SW 1271 (cell line): ENCODE results near the gene MRC1.
A peak's percentile ranks its signal among the peaks of the same experiment; 100 is the strongest.
"Not testable (repeated sequence)": the region's sequence is repeated elsewhere in the genome, so short reads cannot be mapped to it uniquely, and the experiment has no call there.

Experiments used
- DNase-seq, 2 experiments: peaks; one replicate each; lab custom pipeline; 2025; lab: John Stamatoyannopoulos, UW

The MRC1 gene

DNA sequence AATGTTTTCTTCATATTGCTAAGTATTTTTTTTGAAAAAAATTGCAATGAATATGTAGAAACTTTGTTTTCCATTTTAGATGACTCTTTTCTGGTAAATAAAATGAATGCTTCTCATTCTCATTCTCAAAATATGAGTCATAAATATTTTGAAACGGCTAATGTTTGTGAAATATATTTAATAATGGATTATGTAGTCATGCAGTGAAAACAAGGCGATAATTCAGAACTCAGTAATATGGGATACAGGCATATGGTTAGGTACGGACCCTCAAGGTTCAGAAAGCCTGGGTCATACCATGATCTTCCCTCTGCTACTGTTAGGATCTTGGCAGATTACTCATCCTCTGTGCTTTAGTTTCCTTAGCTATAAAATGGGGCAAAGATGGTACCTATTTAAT lies 96.3 kb downstream of the MRC1 start:
- DNase-seq = no peak

DNA sequence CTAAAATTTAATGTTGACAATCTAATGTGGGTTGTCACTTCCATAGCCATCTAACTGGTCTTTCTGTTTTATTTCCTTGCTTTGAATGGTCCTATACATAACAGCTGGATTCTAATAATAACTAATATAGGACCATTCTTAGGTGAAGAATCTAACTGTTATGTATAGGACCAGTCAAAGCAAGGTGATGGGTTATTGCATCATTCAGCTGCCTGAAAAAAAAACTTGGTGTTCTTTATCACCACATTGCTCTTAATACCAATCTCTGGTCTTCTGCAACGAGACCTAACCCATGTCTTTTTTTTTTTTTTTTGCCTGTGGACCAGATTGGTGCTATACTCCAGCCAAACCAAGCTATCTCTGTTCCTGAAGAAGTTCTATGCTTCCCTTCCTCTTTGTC lies 96.9 kb downstream of the MRC1 start:
- DNase-seq = no peak

DNA sequence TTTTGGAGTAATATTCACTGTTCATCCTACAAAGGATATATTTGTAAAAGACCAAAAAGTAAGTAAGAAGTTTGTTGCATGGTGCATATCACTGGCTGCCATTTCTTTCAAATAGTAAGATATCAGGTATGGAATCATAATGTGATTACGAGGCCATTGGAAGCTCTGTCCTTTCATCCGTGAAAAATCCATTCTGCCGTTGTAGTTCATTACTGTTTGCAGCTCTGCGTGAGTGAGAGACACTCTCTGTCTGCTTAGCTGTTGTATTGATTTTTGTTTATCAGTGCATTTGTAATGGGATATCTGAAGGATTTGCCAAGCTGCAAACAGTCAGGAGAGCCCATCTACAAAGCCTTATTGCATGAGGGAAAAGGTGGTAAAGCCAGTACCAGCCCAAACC lies 98.5 kb downstream of the MRC1 start:
- no peak for DNase-seq

DNA sequence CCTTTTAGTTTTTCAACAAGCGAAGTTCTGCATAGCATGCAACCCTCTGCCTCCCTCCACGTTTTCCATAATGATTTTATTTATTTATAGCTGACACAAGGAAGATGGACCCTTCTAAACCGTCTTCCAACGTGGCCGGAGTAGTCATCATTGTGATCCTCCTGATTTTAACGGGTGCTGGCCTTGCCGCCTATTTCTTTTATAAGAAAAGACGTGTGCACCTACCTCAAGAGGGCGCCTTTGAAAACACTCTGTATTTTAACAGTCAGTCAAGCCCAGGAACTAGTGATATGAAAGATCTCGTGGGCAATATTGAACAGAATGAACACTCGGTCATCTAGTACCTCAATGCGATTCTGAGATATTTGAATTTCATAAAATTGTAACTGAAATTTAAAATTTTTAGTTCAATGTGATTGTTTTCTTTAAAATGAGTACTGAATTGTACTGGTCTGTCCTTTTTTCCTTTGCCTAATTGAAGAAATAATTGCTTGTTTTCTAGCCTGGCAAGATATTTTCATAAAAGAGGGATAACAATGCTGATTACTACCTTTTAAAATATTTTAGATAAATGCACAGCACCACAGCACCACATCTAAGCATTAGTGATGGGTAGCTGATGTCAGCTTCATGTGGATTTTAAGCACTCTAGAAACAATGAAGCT lies 101.1 kb downstream of the MRC1 start:
- DNase-seq = peak; percentile 1 to 47

DNA sequence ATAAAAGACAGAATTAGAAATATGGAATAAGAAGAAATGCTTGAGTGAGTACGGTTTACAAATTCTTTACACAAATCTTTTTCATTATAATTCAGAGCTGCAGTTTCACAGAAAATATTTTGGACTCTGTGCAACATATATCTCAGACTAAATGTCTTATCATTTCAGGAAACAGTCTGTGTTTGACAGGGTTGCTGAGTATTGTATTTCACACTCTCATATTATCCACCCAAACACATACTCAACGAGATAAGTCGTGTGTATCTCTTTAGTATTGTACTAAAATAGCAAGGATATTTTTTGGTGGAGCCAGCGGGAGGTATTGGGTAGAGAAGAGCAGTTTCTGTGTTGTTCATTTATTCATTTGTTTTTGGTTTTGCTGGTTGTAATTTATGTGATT lies 103.6 kb downstream of the MRC1 start:
- no peak for DNase-seq

DNA sequence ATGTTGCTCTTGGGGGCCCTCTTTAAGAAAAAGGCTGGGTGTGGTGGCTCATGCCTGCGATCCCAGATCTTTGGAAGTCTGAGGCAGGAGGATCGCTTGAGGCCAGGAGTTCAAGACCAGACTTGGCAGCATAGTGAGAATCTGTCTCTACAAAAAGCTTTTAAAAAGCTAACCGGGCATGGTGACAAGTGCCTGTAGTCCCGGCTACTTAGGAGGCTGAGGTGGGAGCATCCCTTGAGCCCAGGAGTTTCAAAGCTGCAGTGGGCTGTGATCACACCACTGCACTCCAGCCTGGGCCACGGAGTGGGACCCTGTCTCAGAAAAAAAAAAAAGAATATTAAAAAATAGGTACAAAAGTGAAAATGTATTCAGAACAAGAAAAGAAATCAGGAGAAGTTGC lies 104.5 kb downstream of the MRC1 start:
- no peak for DNase-seq

DNA sequence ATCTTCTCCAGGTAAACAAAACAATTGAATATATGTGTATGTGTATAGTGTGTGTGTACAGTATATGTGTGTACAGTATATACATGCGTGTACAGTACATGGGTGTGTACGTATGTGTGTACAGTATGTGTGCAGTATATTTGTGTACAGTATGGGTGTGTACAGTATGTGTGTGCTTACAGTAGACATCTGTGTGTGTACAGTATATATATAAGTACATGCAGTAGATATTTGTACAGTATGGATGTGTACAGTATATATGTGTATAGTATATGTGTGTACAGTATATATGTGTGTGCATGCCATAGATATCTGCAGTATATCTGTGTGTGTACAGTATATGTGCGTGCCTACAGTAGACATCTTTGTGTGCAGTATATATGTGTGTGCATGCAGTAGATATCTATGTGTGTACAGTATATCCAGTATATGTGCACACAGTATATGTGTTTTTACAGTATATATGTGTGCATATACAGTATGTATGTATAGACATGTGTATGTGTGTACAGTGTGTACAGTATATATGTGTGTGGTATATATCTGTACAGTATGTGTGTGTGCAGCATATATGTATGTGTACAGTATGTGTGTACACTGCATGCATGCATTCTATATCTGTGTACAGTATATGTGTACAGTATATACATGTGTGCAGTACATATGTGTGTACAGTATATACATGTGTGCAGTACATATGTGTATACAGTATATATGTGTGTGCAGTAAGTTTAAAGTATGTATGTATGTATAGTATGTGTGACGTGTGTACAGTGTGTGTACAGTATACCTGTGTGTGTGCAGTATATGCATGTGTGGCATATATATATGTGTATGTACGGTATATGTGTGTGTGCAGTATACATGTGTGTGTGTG lies 105.3 kb downstream of the MRC1 start:
- DNase-seq = no peak

DNA sequence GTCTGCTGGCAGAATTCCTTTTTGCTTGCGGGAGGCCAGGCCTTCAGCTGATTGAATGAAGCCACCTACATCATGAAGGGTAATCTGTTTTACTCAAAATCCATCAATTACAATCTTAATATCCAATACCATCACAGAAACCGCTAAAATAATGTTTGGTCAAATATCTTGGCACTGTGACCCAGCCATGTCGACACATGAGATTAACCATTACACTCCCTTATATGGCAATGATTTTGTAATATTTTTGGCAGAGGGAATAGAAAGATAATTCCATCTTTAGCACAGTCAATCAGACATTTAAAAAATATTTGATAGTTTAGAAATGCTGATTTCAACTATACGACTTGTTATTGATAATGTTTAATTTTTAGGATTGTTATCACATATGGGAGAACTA lies 106.0 kb downstream of the MRC1 start:
- DNase-seq = no peak

DNA sequence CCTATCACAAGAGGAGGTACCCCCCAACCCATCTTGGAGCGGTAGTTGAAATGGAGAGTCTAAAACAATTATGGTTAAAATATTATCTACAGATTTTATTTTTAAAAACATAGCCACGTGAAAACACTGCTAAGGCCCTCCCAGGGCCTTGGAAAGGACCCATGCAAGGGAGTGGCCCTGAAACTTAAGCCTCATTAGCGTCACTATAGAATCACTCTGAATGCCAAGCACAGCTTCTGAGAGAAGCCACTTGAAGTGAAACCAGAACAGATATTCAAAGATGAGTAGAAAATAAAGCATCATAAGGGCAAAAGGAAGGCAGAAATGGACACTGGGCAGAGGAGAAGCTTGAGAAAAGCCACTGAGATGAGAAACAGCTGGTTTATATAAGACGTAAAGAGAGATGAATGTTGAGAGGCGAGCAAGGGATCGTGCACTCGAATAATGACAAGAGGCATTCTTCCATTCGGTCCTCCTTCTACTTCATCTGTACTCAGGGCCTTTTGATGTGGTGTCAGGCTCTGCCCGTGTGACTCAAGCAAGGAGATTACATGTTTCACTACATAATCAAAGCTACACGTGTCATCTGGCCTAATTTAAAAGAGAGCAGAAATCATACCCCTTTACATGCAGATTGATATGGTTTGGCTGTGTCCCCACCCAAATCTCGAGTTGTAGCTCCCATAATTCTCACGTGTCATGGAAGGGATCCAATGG lies 109.2 kb downstream of the MRC1 start:
- no peak for DNase-seq

DNA sequence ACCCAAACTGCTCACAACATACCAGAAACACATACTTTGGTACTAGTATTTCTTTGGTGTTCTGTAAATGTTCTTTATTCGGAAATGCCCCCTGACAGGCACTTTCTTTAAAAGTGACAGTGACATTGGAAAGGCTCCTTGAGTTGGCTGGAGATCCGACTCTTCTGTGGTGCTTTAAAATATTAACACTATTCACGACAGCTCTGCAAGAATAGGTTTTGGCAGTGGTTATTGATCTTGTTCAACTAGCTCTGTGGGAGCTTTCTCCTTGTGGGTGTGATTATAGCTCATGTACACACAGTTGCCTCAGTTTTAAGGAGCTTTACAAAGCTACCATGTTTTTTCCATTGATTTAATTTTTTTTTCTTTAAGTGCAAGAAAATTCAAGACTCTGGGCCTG lies 112.2 kb downstream of the MRC1 start:
- DNase-seq = no peak

DNA sequence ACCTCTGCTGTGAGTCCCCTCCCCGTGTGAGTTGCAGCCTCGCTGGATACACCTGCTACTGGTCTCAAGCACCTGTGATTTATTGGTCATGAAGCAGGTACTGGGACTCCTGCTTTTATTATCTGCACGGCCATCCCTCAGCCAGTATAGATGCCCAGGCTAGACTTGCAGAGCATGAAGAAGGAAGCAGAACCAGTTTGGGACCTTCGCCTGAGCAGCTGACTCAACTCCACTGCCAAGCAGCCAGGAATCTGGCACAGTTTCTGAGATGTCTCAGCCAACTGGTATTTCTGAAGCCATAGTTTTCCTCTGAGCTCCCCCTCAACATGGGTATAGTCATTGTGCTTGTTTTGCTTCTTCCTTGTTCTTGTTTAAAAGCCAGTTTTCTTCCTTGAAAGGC lies 114.6 kb downstream of the MRC1 start:
- DNase-seq = peak; percentile 10 to 20

DNA sequence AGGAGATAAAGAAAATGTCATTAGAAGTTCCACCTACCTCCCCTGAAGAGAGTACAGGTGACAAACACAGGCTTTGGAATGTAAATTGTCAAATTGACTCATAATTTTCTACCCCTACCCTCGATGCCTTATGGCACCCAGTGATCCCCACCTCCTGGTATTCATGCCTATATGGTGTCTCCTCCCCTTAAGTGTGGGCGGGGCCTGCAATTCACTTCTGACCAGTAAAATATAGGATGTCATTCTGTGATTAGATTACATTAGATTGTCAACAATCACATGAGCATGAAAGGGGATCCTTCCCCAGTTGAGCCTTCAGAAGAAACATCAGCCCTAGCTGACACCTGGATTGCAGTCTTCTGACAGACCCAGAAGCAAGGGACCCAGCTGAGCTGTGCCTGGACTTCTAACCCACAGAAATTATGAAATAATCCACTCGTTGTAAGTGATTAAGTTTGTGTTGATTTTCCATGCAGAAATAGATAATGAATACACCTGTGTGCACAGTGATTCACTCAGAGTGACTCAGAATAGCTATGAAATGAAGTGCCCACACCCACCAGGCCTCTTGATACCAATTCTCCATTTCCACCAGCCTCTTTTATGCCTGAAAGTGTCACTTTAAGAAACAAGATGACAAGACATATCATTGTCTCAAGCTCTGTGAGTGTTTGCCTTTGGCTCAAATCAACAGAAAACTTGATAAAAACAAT lies 134.0 kb downstream of the MRC1 start:
- no peak for DNase-seq

DNA sequence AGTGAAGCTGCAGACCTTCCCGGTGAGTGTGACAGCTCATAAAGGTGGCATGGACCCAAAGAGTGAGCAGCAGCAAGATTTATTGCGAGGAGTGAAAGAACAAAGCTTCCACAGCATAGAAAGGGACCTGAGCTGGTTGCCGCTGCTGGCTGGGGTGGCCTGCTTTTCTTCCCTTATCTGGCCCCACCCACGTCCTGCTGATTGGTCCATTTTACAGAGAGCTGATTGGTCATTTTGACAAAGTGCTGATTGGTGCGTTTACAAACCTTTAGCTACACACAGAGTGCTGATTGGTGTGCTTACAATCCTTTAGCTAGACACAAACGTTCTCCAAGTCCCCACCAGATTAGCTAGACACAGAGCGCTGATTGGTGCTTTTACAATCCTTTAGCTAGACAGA lies 141.1 kb downstream of the MRC1 start:
- not testable (repeated sequence) for DNase-seq

DNA sequence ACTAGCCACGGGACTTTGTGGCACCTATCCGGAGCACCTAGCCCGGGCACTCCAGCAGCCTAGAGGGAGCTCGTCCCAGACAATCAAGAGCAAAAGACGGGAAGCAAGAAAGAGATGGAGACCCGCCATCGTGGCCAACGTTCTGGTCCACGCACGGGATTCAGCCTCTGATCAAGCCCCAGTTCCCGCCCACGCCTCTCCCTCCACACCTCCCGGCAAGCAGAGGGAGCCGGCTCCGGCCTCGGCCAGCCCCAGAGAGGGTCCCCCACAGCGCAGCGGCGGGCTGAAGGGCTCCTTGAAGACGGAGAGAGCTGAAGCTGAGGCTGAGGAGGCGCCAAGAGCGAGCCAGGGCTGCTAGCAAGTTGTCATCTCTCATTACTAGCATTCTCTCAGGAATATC lies 141.6 kb downstream of the MRC1 start:
- no peak for DNase-seq

DNA sequence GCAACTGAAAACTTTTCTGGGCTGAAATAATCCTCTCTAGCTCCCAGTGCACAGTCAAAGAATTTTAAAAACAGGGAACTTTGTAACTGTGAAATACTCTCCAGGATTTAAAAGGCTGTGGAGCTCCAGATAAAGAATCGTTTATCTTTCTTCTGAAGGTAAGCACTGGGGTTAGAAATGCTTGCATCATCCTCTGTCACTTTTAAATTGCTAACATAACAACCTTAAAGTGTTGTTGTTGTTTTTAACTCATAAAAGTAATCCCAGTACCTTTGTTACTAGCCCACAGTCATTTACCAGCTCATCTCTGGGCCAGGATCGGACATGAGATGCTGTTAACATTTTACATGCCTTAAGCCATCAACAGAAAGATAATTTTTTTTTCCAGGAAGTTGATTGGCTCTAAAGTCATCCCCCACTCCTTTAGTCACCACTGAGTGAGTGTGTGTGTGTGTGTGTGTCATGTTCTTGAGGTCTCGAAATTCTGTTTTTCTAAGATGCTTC lies 142.8 kb downstream of the MRC1 start, which contains the start of gene SLC39A12:
Gene SLC39A12, plus strand, starts transcription at position 51 of the 504 bp plus-strand sequence. CDS start 1,359 bp downstream, outside the sequence.
- DNase-seq = no peak

DNA sequence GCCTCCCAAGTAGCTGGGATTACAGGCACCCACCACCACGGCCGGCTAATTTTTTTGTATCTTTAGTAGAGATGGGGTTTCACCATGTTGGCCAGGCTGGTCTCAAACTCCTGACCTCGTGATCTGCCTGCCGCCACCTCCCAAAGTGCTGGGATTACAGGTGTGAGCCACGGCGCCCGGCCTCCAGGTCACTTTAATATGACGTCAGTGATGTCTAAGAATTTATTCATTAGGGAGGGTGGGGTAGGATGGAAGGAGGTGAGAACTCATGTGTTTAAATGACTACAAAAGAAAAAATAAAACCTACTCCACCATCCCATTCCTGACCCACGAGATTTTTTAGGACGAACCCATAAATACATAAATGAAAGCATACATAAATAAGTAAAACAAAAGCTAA lies 145.2 kb downstream of the MRC1 start:
- not testable (repeated sequence) for DNase-seq

DNA sequence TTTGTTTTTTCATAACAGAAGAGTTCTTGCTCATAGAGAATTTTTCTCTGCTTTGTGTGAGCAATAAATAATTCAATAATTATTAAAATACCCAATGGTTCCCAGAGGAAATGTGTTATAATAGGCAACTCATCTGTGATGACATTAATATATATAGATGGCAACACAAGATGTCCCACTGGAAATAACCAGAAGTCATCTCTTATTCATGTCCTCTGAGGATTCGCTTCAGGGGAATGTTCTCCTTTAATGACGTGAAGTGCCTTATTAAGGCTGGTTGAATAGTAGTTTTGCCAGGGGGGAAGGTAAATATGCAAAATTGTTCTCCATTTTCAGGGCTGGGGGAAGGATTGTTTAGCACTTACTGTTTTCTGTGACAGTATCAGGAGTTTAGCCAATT lies 145.7 kb downstream of the MRC1 start:
- no peak for DNase-seq

DNA sequence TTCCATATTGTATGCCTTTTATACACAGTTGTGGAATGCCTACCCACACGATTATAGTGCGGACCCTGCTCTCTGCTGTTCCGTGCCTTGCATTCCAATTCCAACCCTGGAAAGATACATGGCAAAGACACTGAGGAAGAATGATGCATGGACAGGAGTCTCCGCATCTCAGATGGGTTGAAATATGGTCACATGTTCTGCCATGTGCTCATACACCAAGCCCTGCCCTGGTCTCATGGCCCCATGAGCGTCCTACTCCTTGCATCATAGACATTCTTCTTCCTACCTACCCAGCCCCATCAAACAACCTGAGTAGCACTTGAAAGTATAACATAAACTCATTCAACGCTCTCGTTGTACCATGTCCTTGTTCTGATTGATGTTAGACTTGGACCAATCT lies 148.9 kb downstream of the MRC1 start:
- no peak for DNase-seq

DNA sequence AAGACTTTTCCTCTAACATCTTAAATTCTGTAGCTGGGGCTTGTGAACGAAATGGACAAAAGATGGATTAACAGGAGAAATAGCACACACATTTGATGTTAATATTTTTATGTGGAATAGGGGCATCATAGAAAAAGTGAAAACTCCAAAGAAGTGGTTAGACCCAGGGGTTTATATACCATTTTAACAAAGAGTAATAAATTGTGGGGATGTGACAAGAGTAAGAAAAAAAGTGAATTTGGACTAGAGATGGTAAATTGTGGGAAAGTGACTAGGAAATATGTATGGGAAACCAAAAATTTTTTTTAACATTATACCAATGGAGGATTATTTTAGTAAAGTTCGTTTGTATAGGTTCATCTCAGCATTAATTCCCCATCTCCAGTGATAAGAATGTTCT lies 150.7 kb downstream of the MRC1 start:
- no peak for DNase-seq
